Astrocyte (in vitro differentiated cells and primary cell): ENCODE results near the gene CANX.

Experiments used
- CTCF ChIP-seq: IDR thresholded peaks from 2 replicates; pipeline ENCODE4 v1.5.1; 2011; ENCODE audit warnings: low read depth, mild to moderate bottlenecking, inconsistent platforms, low read length, moderate library complexity; ENCODE audit not compliant: insufficient read depth
- EZH2 ChIP-seq: IDR thresholded peaks from 2 replicates; pipeline ENCODE4 v1.6.1; 2012; ENCODE audit warnings: mild to moderate bottlenecking, low read length, inconsistent platforms; ENCODE audit not compliant: insufficient read depth

- TF ChIP-seq EZH2 (no peak), CTCF (no peak)
These were observed 77.7 kb downstream of the CANX start for GRCh38 chr5:179776411-179776938.
